ENCODE measurements around the gene RRAD.

RRAD gene

DNA sequence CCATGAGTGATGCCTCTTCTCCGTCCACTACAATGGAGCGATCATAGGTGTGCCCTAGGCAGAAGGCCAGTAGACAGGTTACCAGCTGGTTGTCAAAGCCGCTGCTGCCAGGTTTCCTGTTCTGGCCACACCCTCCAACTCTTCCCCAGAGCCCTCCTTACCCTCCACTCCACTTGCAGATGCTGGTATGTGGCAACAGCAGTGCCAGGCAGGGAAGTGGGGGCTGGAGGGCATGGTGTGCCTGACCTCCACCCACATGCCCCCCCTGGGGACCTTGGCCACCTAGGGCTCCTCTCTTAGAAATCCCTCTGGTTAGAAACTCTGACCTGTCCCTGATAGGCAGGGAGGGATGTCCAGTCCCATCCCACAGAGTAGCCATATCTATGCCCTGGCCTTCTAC is 1.5 kb downstream of the RRAD start:
- Histone ChIP-seq H3K4me1 (ENCODE audit: insufficient read depth, insufficient read length) (peaks cover 35% of the 10 kb centered on the region), H3K27me3 (ENCODE audit: insufficient read depth, insufficient read length) (peaks cover 51% of the 10 kb centered on the region)
- TF ChIP-seq ZNF274 (IDR thresholded peaks at IDR 0.05; ENCODE audit: low read depth, low read length) (no peak), SUZ12 (IDR thresholded peaks at IDR 0.05; ENCODE audit: extremely low read depth, insufficient read depth, insufficient read length) (no peak), YY1 (IDR thresholded peaks at IDR 0.05; ENCODE audit: insufficient read depth, insufficient read length) (no peak)

DNA sequence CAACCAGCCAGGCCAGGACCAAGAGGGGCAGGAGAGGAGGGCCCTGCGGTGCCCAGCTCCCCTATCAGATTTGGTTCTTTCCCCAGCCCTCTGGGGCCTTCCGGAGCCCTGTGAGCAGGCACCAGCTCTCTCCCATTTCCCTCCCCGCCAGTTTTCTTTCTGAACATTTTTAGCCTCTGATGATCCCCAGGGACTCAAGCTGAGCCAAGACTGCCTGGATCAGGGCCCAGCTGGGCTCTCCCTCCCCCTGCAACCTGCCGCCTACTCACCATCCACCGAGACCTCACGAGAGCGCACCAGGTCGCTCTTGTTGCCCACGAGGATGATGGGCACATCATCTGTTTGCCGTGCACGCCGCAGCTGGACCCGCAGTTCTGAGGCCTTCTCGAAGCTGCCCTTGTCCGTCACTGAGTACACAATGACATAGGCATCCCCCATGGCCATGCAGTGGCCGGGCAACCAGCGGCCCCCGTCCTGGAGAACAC is 2.0 kb downstream of the RRAD start:
- peaks cover 16% of the 10 kb centered on the region for H3K36me3 ChIP-seq (ENCODE audit: insufficient read depth, insufficient read length, low read length)
- H3K4me3 ChIP-seq (ENCODE audit: insufficient read length, low read depth) = no peak overlapping the region
- DNase-seq (ENCODE audit: low read depth, low spot score) = no peak
- no peaks in the 10 kb centered on the region for H3K9me3 ChIP-seq (ENCODE audit: insufficient read depth, low read length)
- H3K4me1 ChIP-seq (ENCODE audit: insufficient read depth, insufficient read length) = peaks cover 36% of the 10 kb centered on the region
- TF ChIP-seq ZNF274 (IDR thresholded peaks at IDR 0.05; ENCODE audit: low read depth, low read length) (no peak), YY1 (IDR thresholded peaks at IDR 0.05; ENCODE audit: insufficient read depth, insufficient read length) (no peak), SUZ12 (IDR thresholded peaks at IDR 0.05; ENCODE audit: extremely low read depth, insufficient read depth, insufficient read length) (no peak)
- peaks cover 51% of the 10 kb centered on the region for H3K27me3 ChIP-seq (ENCODE audit: insufficient read depth, insufficient read length)
- H3K9ac ChIP-seq (ENCODE audit: insufficient read length, low read depth) = no peak overlapping the region

More for the DNA sequence above, 1.5 kb downstream of the RRAD start:
- Histone ChIP-seq H3K9me3 (ENCODE audit: insufficient read depth, low read length) (no peaks in the 10 kb centered on the region), H3K9ac (ENCODE audit: insufficient read length, low read depth) (no peak overlapping the region), H3K36me3 (ENCODE audit: insufficient read depth, insufficient read length, low read length) (peaks cover 16% of the 10 kb centered on the region), H3K4me3 (ENCODE audit: insufficient read length, low read depth) (no peak overlapping the region)
- DNase-seq (ENCODE audit: low read depth, low spot score) = no peak

DNA sequence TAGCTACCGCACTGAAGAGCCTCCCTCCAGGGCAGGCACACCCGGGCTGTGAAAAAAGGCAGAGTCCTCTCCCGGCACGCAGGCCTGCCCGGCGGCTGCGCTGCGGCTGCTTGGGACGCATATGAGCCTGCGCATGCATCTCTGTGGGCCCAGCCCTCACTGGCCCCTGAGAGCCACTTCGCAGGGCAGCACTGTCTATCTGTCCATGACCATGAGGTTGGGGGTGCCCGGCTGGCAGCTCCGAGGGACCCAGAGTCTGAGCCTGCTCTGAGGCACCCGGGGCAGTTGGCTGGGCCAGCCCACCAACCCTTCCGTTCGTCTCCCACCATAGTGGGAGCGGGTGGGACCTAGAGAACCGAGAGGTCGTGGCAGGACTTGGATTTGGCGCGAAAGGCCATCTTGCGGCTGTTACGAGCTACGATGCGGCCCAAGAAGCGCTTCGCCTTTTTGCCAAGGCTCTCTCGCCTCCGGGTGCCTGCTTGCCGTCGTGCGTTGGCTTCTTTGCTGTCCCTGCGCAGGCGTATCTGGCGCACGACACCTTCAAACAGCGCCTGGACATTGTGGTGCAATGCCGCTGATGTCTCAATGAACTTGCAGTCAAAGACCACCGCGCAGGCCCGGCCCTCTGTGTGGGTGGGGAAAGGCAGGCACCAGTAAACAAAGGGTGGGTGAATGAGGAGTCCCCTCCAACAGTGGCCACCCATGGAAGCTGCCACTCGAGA is 3.4 kb downstream of the RRAD start:
- Histone ChIP-seq H3K4me3 (ENCODE audit: insufficient read length, low read depth) (no peak overlapping the region), H3K4me1 (ENCODE audit: insufficient read depth, insufficient read length) (peaks cover 24% of the 10 kb centered on the region), H3K9me3 (ENCODE audit: insufficient read depth, low read length) (no peaks in the 10 kb centered on the region), H3K36me3 (ENCODE audit: insufficient read depth, insufficient read length, low read length) (peaks cover 16% of the 10 kb centered on the region), H3K27me3 (ENCODE audit: insufficient read depth, insufficient read length) (peaks cover 46% of the 10 kb centered on the region), H3K9ac (ENCODE audit: insufficient read length, low read depth) (peak overlapping the region; percentile 8)
- DNase-seq (ENCODE audit: low read depth, low spot score) = no peak
- TF ChIP-seq ZNF274 (IDR thresholded peaks at IDR 0.05; ENCODE audit: low read depth, low read length) = no peak
- TF ChIP-seq SUZ12 (IDR thresholded peaks at IDR 0.05; ENCODE audit: extremely low read depth, insufficient read depth, insufficient read length) = no peak
- TF ChIP-seq YY1 (IDR thresholded peaks at IDR 0.05; ENCODE audit: insufficient read depth, insufficient read length) = no peak

DNA sequence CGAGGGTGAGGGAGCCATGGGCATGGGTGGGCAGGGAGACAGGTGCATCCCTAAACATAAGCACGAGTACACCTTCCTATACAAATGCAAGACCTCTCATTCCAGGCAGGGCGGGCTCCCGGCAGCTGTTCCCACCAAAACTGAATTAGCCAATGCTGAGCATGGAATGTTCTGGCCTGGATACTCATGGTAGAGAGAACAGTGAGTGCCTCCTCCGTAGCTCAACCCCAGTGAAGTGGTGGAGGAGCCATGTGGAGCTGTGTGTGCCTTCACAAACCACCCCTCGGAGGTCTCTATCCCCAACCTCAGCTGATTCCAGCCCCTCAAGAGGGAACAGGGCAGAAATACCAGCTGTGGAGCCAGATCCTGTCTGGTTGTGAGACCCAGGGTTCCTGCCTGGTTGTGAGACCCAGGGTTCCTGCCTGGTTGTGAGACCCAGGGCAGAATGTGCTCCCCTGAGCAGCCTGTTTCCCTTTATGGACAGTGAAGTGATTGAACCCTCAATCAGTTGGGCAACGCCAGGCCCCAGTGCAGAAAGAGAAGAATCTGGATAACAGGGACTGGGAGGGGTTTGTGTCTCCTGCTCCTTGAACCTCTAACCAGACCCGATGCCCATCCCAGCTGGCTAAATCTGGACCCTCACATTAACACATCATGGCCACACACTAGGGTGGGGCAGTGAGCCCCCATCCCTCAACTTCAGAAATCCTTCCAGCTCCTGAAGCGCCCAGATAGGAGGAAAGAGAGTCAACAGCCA is 4.2 kb downstream of the RRAD start:
- Histone ChIP-seq H3K4me3 (ENCODE audit: insufficient read length, low read depth) (no peak overlapping the region), H3K4me1 (ENCODE audit: insufficient read depth, insufficient read length) (peaks cover 20% of the 10 kb centered on the region), H3K27me3 (ENCODE audit: insufficient read depth, insufficient read length) (peaks cover 38% of the 10 kb centered on the region), H3K36me3 (ENCODE audit: insufficient read depth, insufficient read length, low read length) (peaks cover 16% of the 10 kb centered on the region), H3K9me3 (ENCODE audit: insufficient read depth, low read length) (no peaks in the 10 kb centered on the region), H3K9ac (ENCODE audit: insufficient read length, low read depth) (no peak overlapping the region)
- no peak for TF ChIP-seq SUZ12 (IDR thresholded peaks at IDR 0.05; ENCODE audit: extremely low read depth, insufficient read depth, insufficient read length)
- no peak for DNase-seq (ENCODE audit: low read depth, low spot score)

DNA sequence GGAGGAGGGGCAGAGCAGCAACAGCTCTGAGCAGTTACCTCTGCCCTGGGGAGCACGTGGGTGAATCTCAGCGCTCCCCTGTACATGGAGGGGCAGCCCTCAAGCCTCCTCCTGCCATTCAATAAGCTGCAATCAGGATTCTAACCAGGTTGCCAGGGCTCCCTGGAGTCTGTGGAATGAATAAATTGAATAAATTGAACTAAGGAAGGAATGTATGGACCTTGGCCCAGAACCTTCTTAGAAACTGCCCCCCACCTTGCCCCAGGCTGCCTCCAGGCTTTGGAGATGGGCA is 5.1 kb downstream of the RRAD start:
- no peak overlapping the region for H3K9ac ChIP-seq (ENCODE audit: insufficient read length, low read depth)
- TF ChIP-seq SUZ12 (IDR thresholded peaks at IDR 0.05; ENCODE audit: extremely low read depth, insufficient read depth, insufficient read length) = no peak
- H3K27me3 ChIP-seq (ENCODE audit: insufficient read depth, insufficient read length) = peaks cover 34% of the 10 kb centered on the region
- no peak overlapping the region for H3K4me3 ChIP-seq (ENCODE audit: insufficient read length, low read depth)
- no peaks in the 10 kb centered on the region for H3K9me3 ChIP-seq (ENCODE audit: insufficient read depth, low read length)
- no peak for DNase-seq (ENCODE audit: low read depth, low spot score)
- H3K4me1 ChIP-seq (ENCODE audit: insufficient read depth, insufficient read length) = peaks cover 20% of the 10 kb centered on the region
- peaks cover 16% of the 10 kb centered on the region for H3K36me3 ChIP-seq (ENCODE audit: insufficient read depth, insufficient read length, low read length)

DNA sequence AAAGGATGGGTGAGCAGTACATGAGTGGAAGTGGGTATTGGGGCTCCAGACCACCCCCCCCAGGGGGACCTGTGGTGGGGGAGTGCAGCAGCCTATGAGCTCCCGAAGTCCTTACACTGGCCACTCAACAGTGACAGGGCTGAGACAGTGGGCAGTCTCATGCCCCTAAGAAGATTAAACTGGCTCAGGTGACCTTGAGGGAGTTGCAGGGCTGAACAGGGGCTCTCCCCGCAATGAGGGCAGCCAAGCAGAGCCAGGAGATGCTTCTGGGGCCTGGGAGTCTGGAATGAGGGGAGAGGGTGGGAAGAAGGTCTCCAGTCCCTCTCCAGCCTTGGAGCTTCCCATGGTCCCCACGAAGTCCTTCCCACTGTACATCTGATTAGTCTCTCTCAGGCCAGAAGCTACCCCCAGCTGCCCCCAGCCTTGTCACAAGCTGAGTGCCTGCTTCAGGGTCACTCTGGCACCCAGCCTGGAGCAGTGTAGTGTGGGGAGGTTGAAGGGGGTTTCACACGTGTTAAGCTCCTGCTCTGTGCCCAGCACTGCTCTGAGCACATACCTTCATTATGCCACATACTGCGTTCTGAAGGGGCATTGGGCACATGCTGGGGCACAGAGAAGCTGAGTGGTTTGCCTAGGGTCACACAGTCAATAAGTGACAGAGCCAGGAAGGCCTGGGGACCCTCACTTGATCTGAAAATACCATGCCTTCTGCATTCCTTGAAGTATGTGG is 5.6 kb downstream of the RRAD start:
- no peak overlapping the region for H3K9ac ChIP-seq (ENCODE audit: insufficient read length, low read depth)

More for the DNA sequence above, 5.6 kb downstream of the RRAD start:
- no peak overlapping the region for H3K4me3 ChIP-seq (ENCODE audit: insufficient read length, low read depth)
- peaks cover 20% of the 10 kb centered on the region for H3K4me1 ChIP-seq (ENCODE audit: insufficient read depth, insufficient read length)
- H3K27me3 ChIP-seq (ENCODE audit: insufficient read depth, insufficient read length) = peaks cover 30% of the 10 kb centered on the region
- H3K36me3 ChIP-seq (ENCODE audit: insufficient read depth, insufficient read length, low read length) = peaks cover 16% of the 10 kb centered on the region
- no peaks in the 10 kb centered on the region for H3K9me3 ChIP-seq (ENCODE audit: insufficient read depth, low read length)
- no peak for DNase-seq (ENCODE audit: low read depth, low spot score)
- TF ChIP-seq ZNF274 (IDR thresholded peaks at IDR 0.05; ENCODE audit: low read depth, low read length) (no peak), SUZ12 (IDR thresholded peaks at IDR 0.05; ENCODE audit: extremely low read depth, insufficient read depth, insufficient read length) (no peak), YY1 (IDR thresholded peaks at IDR 0.05; ENCODE audit: insufficient read depth, insufficient read length) (no peak)
